Keratinocyte (primary cell): ENCODE measurements around the gene PHETA1. TPM values are rescaled to one million over a fixed set of nuclear protein-coding genes. Genes with fewer than 3 reads are reported as not detected.

Experiments used
- DNase-seq: peaks from one replicate; pipeline ENCODE4 v3.0.0-alpha.2; 2011; ENCODE audit warnings: low read depth, missing footprints, low spot score
- FAIRE-seq: peaks from 2 replicates; lab custom pipeline; 2011; peaks lifted over from hg19 to GRCh38; lab: Jason Lieb, UNC
- H2AFZ ChIP-seq: 2 replicates; pipeline ENCODE4 v1.6.0; 2012; ENCODE audit warnings: low read length, control low read depth, inconsistent platforms; ENCODE audit not compliant: control insufficient read depth
- H3K27ac ChIP-seq: 2 replicates; pipeline ENCODE4 v1.5.1; 2011; ENCODE audit warnings: low read length; ENCODE audit not compliant: control insufficient read depth, insufficient read depth
- H3K27me3 ChIP-seq: 3 replicates; pipeline ENCODE4 v1.6.0; 2011; ENCODE audit warnings: low read length; ENCODE audit not compliant: control insufficient read depth, insufficient read depth; ENCODE audit errors: extremely low read depth
- H3K36me3 ChIP-seq, 2 experiments: 2 replicates in 1 of 2; 3 replicates in 1 of 2; pipeline ENCODE4 v1.5.1; 2011; ENCODE audit warnings: low read length in 2 of 2, mild to moderate bottlenecking in 1 of 2; ENCODE audit not compliant: control insufficient read depth in 2 of 2, insufficient read depth in 2 of 2; ENCODE audit errors: extremely low read depth in 1 of 2
- H3K4me1 ChIP-seq: 3 replicates; pipeline ENCODE4 v1.5.1; 2011; ENCODE audit warnings: low read length; ENCODE audit not compliant: control insufficient read depth, insufficient read depth; ENCODE audit errors: extremely low read depth
- H3K4me2 ChIP-seq: 3 replicates; pipeline ENCODE4 v1.6.0; 2011; ENCODE audit warnings: low read depth, low read length; ENCODE audit not compliant: control insufficient read depth, insufficient read depth; ENCODE audit errors: extremely low read depth
- H3K4me3 ChIP-seq, 3 experiments: fragments of 200-600 bp in 1 of 3; sonication (generic) in 1 of 3; 2 replicates in 2 of 3; 3 replicates in 1 of 3; pipeline ENCODE4 v1.5.1; 2011 to 2016; ENCODE audit warnings: low read length in 3 of 3, mild to moderate bottlenecking in 3 of 3, control low read depth in 2 of 3, inconsistent platforms in 1 of 3, low read depth in 1 of 3, mixed read lengths in 1 of 3, mixed run types in 1 of 3, moderate library complexity in 1 of 3; ENCODE audit not compliant: control insufficient read depth in 2 of 3, insufficient read depth in 2 of 3; ENCODE audit errors: extremely low read depth in 1 of 3
- H3K79me2 ChIP-seq: 2 replicates; pipeline ENCODE4 v1.6.0; 2012; ENCODE audit warnings: low read length; ENCODE audit not compliant: control insufficient read depth, insufficient read depth
- H3K9ac ChIP-seq: 3 replicates; pipeline ENCODE4 v1.6.0; 2011; ENCODE audit warnings: low read length; ENCODE audit not compliant: control insufficient read depth, insufficient read depth; ENCODE audit errors: extremely low read depth
- H3K9me1 ChIP-seq: 3 replicates; pipeline ENCODE4 v1.6.0; 2011; ENCODE audit warnings: low read length; ENCODE audit not compliant: control insufficient read depth, insufficient read depth; ENCODE audit errors: extremely low read depth
- H3K9me3 ChIP-seq: 2 replicates; pipeline ENCODE4 v1.5.1; 2012; ENCODE audit warnings: low read depth, low read length; ENCODE audit not compliant: control insufficient read depth
- H4K20me1 ChIP-seq: 3 replicates; pipeline ENCODE4 v1.6.0; 2011; ENCODE audit warnings: low read length; ENCODE audit not compliant: control insufficient read depth, insufficient read depth; ENCODE audit errors: extremely low read depth
- CTCF ChIP-seq, 3 experiments: IDR thresholded peaks in 1 of 3; conservative IDR thresholded peaks in 1 of 3; optimal IDR thresholded peaks in 1 of 3; 2 replicates in 2 of 3; 3 replicates in 1 of 3; pipeline versions ENCODE3 to v1.5.1; 2011; ENCODE audit warnings: low read length in 3 of 3, mild to moderate bottlenecking in 3 of 3, moderate library complexity in 2 of 3, control low read depth in 1 of 3, inconsistent platforms in 1 of 3; ENCODE audit not compliant: insufficient read depth in 2 of 3; ENCODE audit errors: extremely low read depth in 1 of 3
- EZH2 ChIP-seq: IDR thresholded peaks from one replicate; pipeline ENCODE4 v1.6.1; 2012; ENCODE audit warnings: inconsistent platforms, mild to moderate bottlenecking, low read length, moderate library complexity
- dilution Hi-C: fragments of 300-500 bp; cut with MboI; formaldehyde crosslinking; loops from one replicate; pipeline ENCODE4 v1.7.0; 2020; ENCODE audit warnings: low sequenced_read_pairs; ENCODE audit not compliant: extremely low pct_ligation_motif_present
- polyA plus RNA-seq, 5 experiments: library from polyadenylated mRNA; depleted of rRNA in 3 of 5; stranded (reverse) in 3 of 5; stranded (forward) in 1 of 5; unstranded in 1 of 5; fragments of >200 nt; gene quantifications; 1 replicate in 1 of 5; 2 replicates in 3 of 5; 3 replicates in 1 of 5; pipeline versions ENCODE4 v1.2.1 to v1.2.3, GENCODE V29; 2011 to 2012; ENCODE audit warnings: missing spikeins in 2 of 5, low read depth in 1 of 5, low replicate concordance in 1 of 5

The PHETA1 gene
- polyA plus RNA-seq, 1 donor (not counting 4 experiments of a cell fraction or from before 2014, with no cell fraction given): 1.7 TPM

- no peak for DNase-seq
- H4K20me1 ChIP-seq: no peaks in the 10 kb centered on the region
- no peaks in the 10 kb centered on the region for H3K79me2 ChIP-seq
- H3K4me1 ChIP-seq: peaks cover 4% of the 10 kb centered on the region
- no peak overlapping the region for H3K4me2 ChIP-seq
- no peak overlapping the region for H3K4me3 ChIP-seq
- H3K27ac ChIP-seq: no peak overlapping the region
- TF ChIP-seq EZH2 (no peak), CTCF (optimal IDR thresholded peaks at IDR 0.05 in 1 of 3, IDR thresholded peaks at IDR 0.05 in 1 of 3, conservative IDR thresholded peaks at IDR 0.05 in 1 of 3; ENCODE audit: extremely low read depth in 1 of 3, insufficient read depth in 2 of 3, low read length in 3 of 3) (no peak)
- no peaks in the 10 kb centered on the region for H3K27me3 ChIP-seq
- no peaks in the 10 kb centered on the region for H3K36me3 ChIP-seq
- no peaks in the 10 kb centered on the region for H3K9me3 ChIP-seq
- no peak overlapping the region for H3K9ac ChIP-seq
- H3K9me1 ChIP-seq: no peaks in the 10 kb centered on the region
- FAIRE-seq: no peak
- H2AFZ ChIP-seq: no peak overlapping the region
- dilution Hi-C loops: no loop called here
Observed at GRCh38 chr12:111389635-111390034, 20.7 kb upstream of the PHETA1 start.

- Histone ChIP-seq H3K4me2 (no peak overlapping the region), H3K9ac (no peak overlapping the region), H4K20me1 (no peaks in the 10 kb centered on the region), H3K9me1 (no peaks in the 10 kb centered on the region), H3K4me3 (no peak overlapping the region), H3K79me2 (no peaks in the 10 kb centered on the region), H3K27me3 (no peaks in the 10 kb centered on the region), H2AFZ (no peak overlapping the region), H3K4me1 (no peaks in the 10 kb centered on the region), H3K36me3 (no peaks in the 10 kb centered on the region), H3K27ac (no peak overlapping the region), H3K9me3 (no peaks in the 10 kb centered on the region)
- TF ChIP-seq EZH2 (no peak), CTCF (optimal IDR thresholded peaks at IDR 0.05 in 1 of 3, IDR thresholded peaks at IDR 0.05 in 1 of 3, conservative IDR thresholded peaks at IDR 0.05 in 1 of 3; ENCODE audit: extremely low read depth in 1 of 3, insufficient read depth in 2 of 3, low read length in 3 of 3) (no peak)
- dilution Hi-C loops: no loop called here
- no peak for DNase-seq
- no peak for FAIRE-seq
Observed at GRCh38 chr12:111387747-111388323, 18.9 kb upstream of the PHETA1 start.
